WERI-Rb-1 (cell line): ENCODE measurements around the gene HTT-AS.

Source experiments
- DNase-seq: peaks from one replicate; pipeline ENCODE4 v3.0.0-alpha.2; 2020
- H3K27ac ChIP-seq: fragments of 250-450 bp; sonication (Bioruptor Pico); 2 replicates; pipeline ENCODE4 v1.5.1; 2020; ENCODE audit warnings: mild to moderate bottlenecking, moderate library complexity
- H3K27me3 ChIP-seq: fragments of 250-450 bp; sonication (Bioruptor Pico); 2 replicates; pipeline ENCODE4 v1.5.1; 2021; ENCODE audit warnings: mild to moderate bottlenecking, low read depth, moderate library complexity; ENCODE audit not compliant: insufficient read depth, severe bottlenecking
- H3K36me3 ChIP-seq: fragments of 250-450 bp; sonication (Bioruptor Pico); 2 replicates; pipeline ENCODE4 v1.5.1; 2020; ENCODE audit warnings: mild to moderate bottlenecking, moderate library complexity
- H3K4me3 ChIP-seq: 2 replicates; pipeline ENCODE4 v1.5.1; 2011; ENCODE audit warnings: low read depth, mild to moderate bottlenecking, control low read depth, low read length
- H3K9me3 ChIP-seq: fragments of 250-450 bp; sonication (Bioruptor Pico); 2 replicates; pipeline ENCODE4 v1.5.1; 2021; ENCODE audit warnings: mild to moderate bottlenecking, moderate library complexity; ENCODE audit not compliant: severe bottlenecking
- TF ChIP-seq, protein P1 (sequence below): IDR thresholded peaks from 2 replicates; pipeline ENCODE4 v1.5.1; 2011; ENCODE audit warnings: low read depth, mild to moderate bottlenecking, control low read depth, inconsistent platforms, low read length

Gene HTT-AS

DNA sequence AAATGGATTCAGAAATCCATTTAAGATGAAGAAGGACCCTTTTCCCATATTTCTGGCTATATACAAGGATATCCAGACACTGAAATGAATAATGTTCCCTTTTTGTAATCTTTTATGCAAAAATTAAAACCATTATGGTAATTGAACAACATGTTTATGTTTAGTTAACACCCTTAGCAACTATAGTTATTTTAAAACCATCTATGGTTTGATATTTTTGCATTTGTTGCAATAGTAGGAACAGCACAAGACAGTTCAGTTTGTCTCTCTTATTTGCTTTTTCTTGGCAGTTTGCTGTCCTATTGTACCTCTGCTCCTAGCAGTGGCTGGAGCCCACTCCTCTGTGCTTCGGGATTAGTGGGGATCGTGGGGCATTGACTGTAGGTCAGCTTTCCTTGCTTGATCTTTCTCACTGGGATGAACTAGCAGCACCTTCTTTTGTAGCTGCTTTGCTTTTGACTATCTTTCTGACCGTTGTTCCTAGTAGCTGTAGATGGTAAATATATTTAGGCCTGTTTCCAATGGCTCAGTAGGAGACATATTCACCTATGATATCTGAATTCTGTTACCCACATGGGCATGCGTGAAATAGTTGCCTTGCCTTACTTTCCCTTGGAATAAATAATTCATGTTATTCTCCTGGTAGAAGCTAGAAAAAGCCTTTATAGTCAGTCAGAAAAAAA is 12.9 kb upstream of the HTT-AS start:
- no peak overlapping the region for H3K27ac ChIP-seq
- peaks cover 30% of the 10 kb centered on the region for H3K36me3 ChIP-seq

DNA sequence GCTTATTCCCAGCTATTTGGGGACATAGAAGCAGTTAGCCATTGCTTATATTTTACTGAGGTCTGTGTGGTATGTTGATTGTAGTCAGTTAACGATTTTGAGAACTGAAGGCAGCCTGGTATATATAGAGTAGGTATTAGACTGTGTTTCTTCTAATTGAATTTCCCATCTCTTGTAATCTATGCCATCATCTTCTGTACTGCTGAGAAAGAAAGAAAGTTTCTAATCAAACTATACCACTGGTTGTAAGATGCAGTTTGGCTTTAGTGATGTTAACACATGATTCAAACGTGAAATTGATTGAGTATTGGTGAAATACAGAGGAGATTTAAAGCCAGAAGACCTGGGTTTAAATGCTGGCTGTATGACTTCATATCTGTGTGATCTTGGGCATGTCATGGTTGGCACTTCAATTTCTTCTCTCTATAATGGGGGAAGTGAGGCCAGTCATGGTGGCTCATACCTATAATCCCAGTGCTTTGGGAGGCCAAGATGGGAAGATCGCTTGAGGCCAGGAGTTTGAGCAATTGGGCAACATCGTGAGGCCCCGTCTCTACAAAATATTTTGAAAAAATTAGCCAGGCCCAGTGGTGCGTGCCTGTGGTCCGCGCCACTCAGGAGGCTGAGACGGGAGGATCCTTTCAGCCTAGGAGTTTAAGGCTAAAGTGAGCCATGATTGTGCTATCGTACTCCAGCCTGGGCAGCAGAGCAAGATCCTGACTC is 11.8 kb upstream of the HTT-AS start:
- no peak overlapping the region for H3K27ac ChIP-seq
- H3K9me3 ChIP-seq = no peaks in the 10 kb centered on the region
- TF ChIP-seq, protein P1, sequence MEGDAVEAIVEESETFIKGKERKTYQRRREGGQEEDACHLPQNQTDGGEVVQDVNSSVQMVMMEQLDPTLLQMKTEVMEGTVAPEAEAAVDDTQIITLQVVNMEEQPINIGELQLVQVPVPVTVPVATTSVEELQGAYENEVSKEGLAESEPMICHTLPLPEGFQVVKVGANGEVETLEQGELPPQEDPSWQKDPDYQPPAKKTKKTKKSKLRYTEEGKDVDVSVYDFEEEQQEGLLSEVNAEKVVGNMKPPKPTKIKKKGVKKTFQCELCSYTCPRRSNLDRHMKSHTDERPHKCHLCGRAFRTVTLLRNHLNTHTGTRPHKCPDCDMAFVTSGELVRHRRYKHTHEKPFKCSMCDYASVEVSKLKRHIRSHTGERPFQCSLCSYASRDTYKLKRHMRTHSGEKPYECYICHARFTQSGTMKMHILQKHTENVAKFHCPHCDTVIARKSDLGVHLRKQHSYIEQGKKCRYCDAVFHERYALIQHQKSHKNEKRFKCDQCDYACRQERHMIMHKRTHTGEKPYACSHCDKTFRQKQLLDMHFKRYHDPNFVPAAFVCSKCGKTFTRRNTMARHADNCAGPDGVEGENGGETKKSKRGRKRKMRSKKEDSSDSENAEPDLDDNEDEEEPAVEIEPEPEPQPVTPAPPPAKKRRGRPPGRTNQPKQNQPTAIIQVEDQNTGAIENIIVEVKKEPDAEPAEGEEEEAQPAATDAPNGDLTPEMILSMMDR = no peak
- no peak for DNase-seq
- no peak overlapping the region for H3K4me3 ChIP-seq
- peaks cover 30% of the 10 kb centered on the region for H3K36me3 ChIP-seq
- H3K27me3 ChIP-seq = no peaks in the 10 kb centered on the region

More for the DNA sequence above, 12.9 kb upstream of the HTT-AS start:
- DNase-seq = no peak
- Histone ChIP-seq H3K4me3 (no peak overlapping the region), H3K9me3 (no peaks in the 10 kb centered on the region), H3K27me3 (no peaks in the 10 kb centered on the region)
- TF ChIP-seq, protein P1 = no peak

DNA sequence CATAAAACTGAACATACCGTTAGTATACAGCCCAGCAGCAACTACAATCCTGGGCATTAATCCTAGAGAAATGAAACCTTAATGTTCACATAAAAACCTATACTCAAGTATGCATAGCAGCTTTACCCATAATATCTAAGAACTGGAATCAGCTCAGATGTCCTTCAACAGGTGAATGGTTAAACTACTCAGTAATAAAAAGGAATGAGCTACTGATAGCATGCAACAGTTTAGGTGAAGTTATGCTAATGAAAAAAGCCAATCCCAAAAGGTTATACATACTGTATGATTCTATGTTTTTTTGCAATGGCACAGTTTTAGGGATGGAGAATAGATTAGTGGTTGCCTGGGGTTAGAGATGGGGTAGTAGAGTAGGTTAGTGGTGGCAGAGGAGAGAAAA is 9.4 kb upstream of the HTT-AS start:
- Histone ChIP-seq H3K36me3 (peaks cover 21% of the 10 kb centered on the region), H3K4me3 (no peak overlapping the region)
- TF ChIP-seq, protein P1 = no peak

DNA sequence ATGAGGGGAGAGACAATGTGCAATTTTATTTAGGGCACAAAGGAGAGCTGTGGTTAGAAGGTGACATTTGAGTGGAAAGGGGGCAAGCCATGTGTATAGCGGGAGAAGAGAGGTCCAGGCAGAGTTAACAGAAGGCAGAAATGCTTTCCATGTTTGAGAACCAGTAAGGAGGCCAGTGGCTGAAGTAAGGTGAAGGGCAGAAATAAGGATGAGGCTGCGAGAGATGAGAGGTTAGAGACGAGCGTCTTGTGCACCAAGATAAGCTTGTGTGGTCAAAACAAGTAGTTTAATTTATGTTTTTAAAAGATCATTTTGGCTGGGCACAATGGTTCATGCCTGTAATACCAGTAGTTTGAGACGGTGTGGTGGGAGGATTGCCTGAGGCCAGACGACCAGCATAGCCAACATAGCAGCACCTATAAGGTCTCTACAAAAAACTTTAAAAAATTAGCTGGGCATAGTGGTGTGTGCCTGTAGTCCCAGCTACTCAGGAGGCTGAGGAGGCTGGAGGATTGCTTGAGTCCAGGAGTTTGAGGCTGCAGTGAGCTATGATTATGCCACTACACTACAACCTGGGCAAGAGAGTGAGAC is 8.7 kb upstream of the HTT-AS start:
- Histone ChIP-seq H3K27me3 (no peaks in the 10 kb centered on the region), H3K9me3 (no peaks in the 10 kb centered on the region), H3K36me3 (peaks cover 20% of the 10 kb centered on the region), H3K27ac (no peak overlapping the region), H3K4me3 (no peak overlapping the region)
- DNase-seq = no peak
- TF ChIP-seq, protein P1 = no peak

More for the DNA sequence above, 9.4 kb upstream of the HTT-AS start:
- DNase-seq = no peak
- Histone ChIP-seq H3K9me3 (no peaks in the 10 kb centered on the region), H3K27ac (no peak overlapping the region), H3K27me3 (no peaks in the 10 kb centered on the region)

DNA sequence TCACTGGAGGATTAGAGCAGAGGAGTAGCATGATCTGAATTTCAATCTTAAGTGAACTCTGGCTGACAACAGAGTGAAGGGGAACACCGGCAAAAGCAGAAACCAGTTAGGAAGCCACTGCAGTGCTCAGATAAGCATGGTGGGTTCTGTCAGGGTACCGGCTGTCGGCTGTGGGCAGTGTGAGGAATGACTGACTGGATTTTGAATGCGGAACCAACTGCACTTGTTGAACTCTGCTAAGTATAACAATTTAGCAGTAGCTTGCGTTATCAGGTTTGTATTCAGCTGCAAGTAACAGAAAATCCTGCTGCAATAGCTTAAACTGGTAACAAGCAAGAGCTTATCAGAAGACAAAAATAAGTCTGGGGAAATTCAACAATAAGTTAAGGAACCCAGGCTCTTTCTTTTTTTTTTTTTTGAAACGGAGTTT is 5.4 kb upstream of the HTT-AS start:
- no peaks in the 10 kb centered on the region for H3K9me3 ChIP-seq
- peaks cover 10% of the 10 kb centered on the region; the same call in 1 of the 2 replicates for H3K36me3 ChIP-seq

More for the DNA sequence above, 5.4 kb upstream of the HTT-AS start:
- no peak for DNase-seq
- TF ChIP-seq, protein P1 = no peak
- Histone ChIP-seq H3K27me3 (no peaks in the 10 kb centered on the region), H3K4me3 (no peak overlapping the region), H3K27ac (no peak overlapping the region)
